Measurements from ENCODE around the gene BICD1.

BICD1 gene

GRCh38 chr12:32285489-32285888, 178.8 kb downstream of the BICD1 start:
- H3K4me3 Mint-ChIP-seq, result no peak overlapping the region
- intact Hi-C loops (cut with micrococcal nuclease), result no loop called here
- H3K27ac Mint-ChIP-seq, result no peak overlapping the region
- H3K36me3 Mint-ChIP-seq (ENCODE audit: low read depth), result no peaks in the 10 kb centered on the region
- H3K9me3 Mint-ChIP-seq, result no peaks in the 10 kb centered on the region
- no peaks in the 10 kb centered on the region for H3K27me3 Mint-ChIP-seq
- no peaks in the 10 kb centered on the region for H3K4me1 Mint-ChIP-seq (ENCODE audit: low read depth)

- Mint-ChIP-seq H3K9me3 (no peaks in the 10 kb centered on the region), H3K4me3 (no peak overlapping the region), H3K36me3 (ENCODE audit: low read depth) (no peaks in the 10 kb centered on the region), H3K27ac (no peak overlapping the region), H3K27me3 (no peaks in the 10 kb centered on the region), H3K4me1 (ENCODE audit: low read depth) (peaks cover 7% of the 10 kb centered on the region)
- intact Hi-C loops (cut with micrococcal nuclease), result no loop called here
Observed at GRCh38 chr12:32290411-32290810, 183.8 kb downstream of the BICD1 start.

GRCh38 chr12:32292151-32292550, 185.5 kb downstream of the BICD1 start:
- no peak overlapping the region for H3K27ac Mint-ChIP-seq
- no peaks in the 10 kb centered on the region for H3K9me3 Mint-ChIP-seq
- H3K4me1 Mint-ChIP-seq (ENCODE audit: low read depth), result peaks cover 7% of the 10 kb centered on the region
- intact Hi-C loops (cut with micrococcal nuclease), result no loop called here
- no peaks in the 10 kb centered on the region for H3K27me3 Mint-ChIP-seq
- no peaks in the 10 kb centered on the region for H3K36me3 Mint-ChIP-seq (ENCODE audit: low read depth)
- no peak overlapping the region for H3K4me3 Mint-ChIP-seq

- intact Hi-C loops (cut with micrococcal nuclease), result no loop called here
- Mint-ChIP-seq H3K27ac (no peak overlapping the region), H3K36me3 (ENCODE audit: low read depth) (no peaks in the 10 kb centered on the region), H3K27me3 (no peaks in the 10 kb centered on the region), H3K4me1 (ENCODE audit: low read depth) (peaks cover 7% of the 10 kb centered on the region), H3K9me3 (no peaks in the 10 kb centered on the region), H3K4me3 (no peak overlapping the region)
Observed at GRCh38 chr12:32293808-32294419, 187.3 kb downstream of the BICD1 start.

- intact Hi-C loops (cut with micrococcal nuclease), result no loop called here
- H3K4me3 Mint-ChIP-seq, result no peak overlapping the region
- H3K27me3 Mint-ChIP-seq, result no peaks in the 10 kb centered on the region
- peaks cover 7% of the 10 kb centered on the region for H3K4me1 Mint-ChIP-seq (ENCODE audit: low read depth)
- no peak overlapping the region for H3K27ac Mint-ChIP-seq
- no peaks in the 10 kb centered on the region for H3K9me3 Mint-ChIP-seq
- no peaks in the 10 kb centered on the region for H3K36me3 Mint-ChIP-seq (ENCODE audit: low read depth)
Observed at GRCh38 chr12:32296567-32296966, 189.9 kb downstream of the BICD1 start.

GRCh38 chr12:32298917-32299316, 192.3 kb downstream of the BICD1 start:
- intact Hi-C loops (cut with micrococcal nuclease), result no loop called here
- Mint-ChIP-seq H3K27me3 (no peaks in the 10 kb centered on the region), H3K4me1 (ENCODE audit: low read depth) (no peaks in the 10 kb centered on the region), H3K27ac (no peak overlapping the region), H3K36me3 (ENCODE audit: low read depth) (no peaks in the 10 kb centered on the region), H3K4me3 (no peak overlapping the region), H3K9me3 (no peaks in the 10 kb centered on the region)

GRCh38 chr12:32301216-32301615, 194.6 kb downstream of the BICD1 start:
- intact Hi-C loops (cut with micrococcal nuclease), result no loop called here
- Mint-ChIP-seq H3K36me3 (ENCODE audit: low read depth) (no peaks in the 10 kb centered on the region), H3K27ac (no peak overlapping the region), H3K9me3 (no peaks in the 10 kb centered on the region), H3K4me1 (ENCODE audit: low read depth) (no peaks in the 10 kb centered on the region), H3K4me3 (no peak overlapping the region), H3K27me3 (no peaks in the 10 kb centered on the region)

- H3K4me3 Mint-ChIP-seq, result no peak overlapping the region
- H3K36me3 Mint-ChIP-seq (ENCODE audit: low read depth), result no peaks in the 10 kb centered on the region
- intact Hi-C loops (cut with micrococcal nuclease), result no loop called here
Observed at GRCh38 chr12:32302218-32303173, 195.8 kb downstream of the BICD1 start.

GRCh38 chr12:32303174-32303549, 196.5 kb downstream of the BICD1 start:
- no peaks in the 10 kb centered on the region for H3K36me3 Mint-ChIP-seq (ENCODE audit: low read depth)
- H3K27ac Mint-ChIP-seq, result no peak overlapping the region
- H3K9me3 Mint-ChIP-seq, result no peaks in the 10 kb centered on the region
- H3K27me3 Mint-ChIP-seq, result no peaks in the 10 kb centered on the region
- no peak overlapping the region for H3K4me3 Mint-ChIP-seq
- intact Hi-C loops (cut with micrococcal nuclease), result no loop called here
- no peaks in the 10 kb centered on the region for H3K4me1 Mint-ChIP-seq (ENCODE audit: low read depth)

More at GRCh38 chr12:32302218-32303173, 195.8 kb downstream of the BICD1 start:
- no peaks in the 10 kb centered on the region for H3K4me1 Mint-ChIP-seq (ENCODE audit: low read depth)
- no peak overlapping the region for H3K27ac Mint-ChIP-seq
- H3K27me3 Mint-ChIP-seq, result no peaks in the 10 kb centered on the region
- H3K9me3 Mint-ChIP-seq, result no peaks in the 10 kb centered on the region

- intact Hi-C loops (cut with micrococcal nuclease), result loop anchor here (5.0 kb wide), 1 partner anchor 903 kb away; no protein-coding TSS in a partner anchor
- Mint-ChIP-seq H3K9me3 (no peaks in the 10 kb centered on the region), H3K4me1 (ENCODE audit: low read depth) (no peaks in the 10 kb centered on the region), H3K36me3 (ENCODE audit: low read depth) (no peaks in the 10 kb centered on the region), H3K4me3 (no peak overlapping the region), H3K27ac (no peak overlapping the region), H3K27me3 (no peaks in the 10 kb centered on the region)
Observed at GRCh38 chr12:32305163-32305562, 198.5 kb downstream of the BICD1 start.

GRCh38 chr12:32307326-32307725, 200.7 kb downstream of the BICD1 start:
- intact Hi-C loops (cut with micrococcal nuclease), result loop anchor here (5.0 kb wide), 1 partner anchor 905 kb away; no protein-coding TSS in a partner anchor
- Mint-ChIP-seq H3K4me3 (no peak overlapping the region), H3K4me1 (ENCODE audit: low read depth) (no peaks in the 10 kb centered on the region), H3K9me3 (no peaks in the 10 kb centered on the region), H3K27me3 (no peaks in the 10 kb centered on the region), H3K27ac (no peak overlapping the region), H3K36me3 (ENCODE audit: low read depth) (no peaks in the 10 kb centered on the region)

GRCh38 chr12:32309811-32310736, 203.4 kb downstream of the BICD1 start:
- intact Hi-C loops (cut with micrococcal nuclease), result loop anchor here (5.0 kb wide), 2 partner anchors 628 to 908 kb away; no protein-coding TSS in a partner anchor
- H3K4me3 Mint-ChIP-seq, result no peak overlapping the region

GRCh38 chr12:32312049-32312670, 205.5 kb downstream of the BICD1 start:
- H3K36me3 Mint-ChIP-seq (ENCODE audit: low read depth), result no peaks in the 10 kb centered on the region
- H3K9me3 Mint-ChIP-seq, result no peaks in the 10 kb centered on the region
- no peaks in the 10 kb centered on the region for H3K27me3 Mint-ChIP-seq
- H3K4me3 Mint-ChIP-seq, result no peak overlapping the region
- intact Hi-C loops (cut with micrococcal nuclease), result loop anchor here (1.0 to 5.0 kb wide), 3 partner anchors 251 to 659 kb away; no protein-coding TSS in a partner anchor
- peak overlapping the region; percentile 22 for H3K27ac Mint-ChIP-seq
- H3K4me1 Mint-ChIP-seq (ENCODE audit: low read depth), result no peaks in the 10 kb centered on the region

More at GRCh38 chr12:32309811-32310736, 203.4 kb downstream of the BICD1 start:
- Mint-ChIP-seq H3K36me3 (ENCODE audit: low read depth) (no peaks in the 10 kb centered on the region), H3K4me1 (ENCODE audit: low read depth) (no peaks in the 10 kb centered on the region), H3K9me3 (no peaks in the 10 kb centered on the region), H3K27me3 (no peaks in the 10 kb centered on the region), H3K27ac (no peak overlapping the region)

Data from dendritic cell treated with granulocyte-macrophage colony-stimulating factor and Interleukin-4, amounts not matched to agents 40 ng/mL and 50 ng/mL, for 4 days (primary cell).